GM21825 (cell line): Measurements from ENCODE around the gene GRIN2B.

Experiments
- ATAC-seq: cut with Tn5 transposase; IDR thresholded peaks from one replicate; pipeline ENCODE4 v1.9.1; 2021; ENCODE audit warnings: mild to moderate bottlenecking, moderate library complexity; ENCODE audit not compliant: unreplicated experiment

GRIN2B gene

DNA sequence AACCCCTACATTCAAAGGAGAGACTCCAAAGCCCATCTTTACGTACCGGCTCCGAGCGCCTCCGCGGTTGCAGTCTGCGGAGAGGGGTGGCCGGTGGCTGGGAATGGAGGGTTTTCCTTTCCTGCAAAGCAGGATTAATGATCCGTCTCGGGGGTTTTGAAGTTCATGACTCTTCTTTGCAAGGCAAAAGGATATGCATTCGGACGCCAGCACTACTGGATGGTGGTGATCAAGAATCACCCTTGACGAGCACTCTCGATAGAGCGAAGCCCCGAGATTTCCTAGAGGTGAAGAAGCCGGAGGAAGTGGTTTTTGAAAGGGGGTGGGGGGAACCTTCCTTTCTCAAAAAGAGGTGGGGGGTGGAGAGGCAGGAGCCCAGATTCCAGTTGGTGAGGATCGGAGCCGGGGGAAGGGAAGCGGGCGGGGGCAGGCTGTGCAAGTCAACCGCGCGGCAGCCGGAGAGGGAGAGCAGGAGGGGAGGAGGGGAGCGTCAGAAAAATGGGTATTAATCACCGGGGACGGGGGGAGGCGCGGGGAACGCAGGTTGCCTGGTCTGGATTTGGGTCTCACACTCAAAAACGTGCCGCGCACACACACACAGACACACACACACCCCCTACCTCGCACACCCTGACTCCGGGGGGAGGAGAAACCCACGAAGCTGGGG is at the start of gene GRIN2B:
TSS of gene GRIN2B (minus strand) at position 307 of the 667 bp plus-strand sequence. CDS start 115,394 bp downstream, outside the sequence.
- ATAC-seq = no peak

GRCh38 chr12:14026537-14026936 is 45.1 kb upstream of the GRIN2B start:
- no peak for ATAC-seq

DNA sequence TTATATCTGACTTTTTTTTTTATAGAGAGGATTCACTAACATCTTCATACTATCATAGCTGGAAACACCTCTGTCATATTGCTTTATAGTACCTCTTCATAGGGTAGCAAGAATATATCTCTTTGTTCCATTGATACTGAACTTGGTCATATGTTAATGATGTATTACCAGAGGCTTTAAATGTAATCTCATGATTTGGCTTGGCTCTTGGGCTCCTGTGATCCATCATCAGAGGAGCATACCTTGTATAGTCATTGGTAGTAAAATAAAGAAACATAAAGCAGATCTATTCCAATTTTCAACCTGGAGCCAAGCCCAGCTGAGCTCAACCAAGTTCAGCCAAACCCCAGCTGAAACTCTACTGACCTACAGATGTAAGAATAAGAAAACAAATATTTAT is 43.2 kb upstream of the GRIN2B start:
- ATAC-seq = no peak

DNA sequence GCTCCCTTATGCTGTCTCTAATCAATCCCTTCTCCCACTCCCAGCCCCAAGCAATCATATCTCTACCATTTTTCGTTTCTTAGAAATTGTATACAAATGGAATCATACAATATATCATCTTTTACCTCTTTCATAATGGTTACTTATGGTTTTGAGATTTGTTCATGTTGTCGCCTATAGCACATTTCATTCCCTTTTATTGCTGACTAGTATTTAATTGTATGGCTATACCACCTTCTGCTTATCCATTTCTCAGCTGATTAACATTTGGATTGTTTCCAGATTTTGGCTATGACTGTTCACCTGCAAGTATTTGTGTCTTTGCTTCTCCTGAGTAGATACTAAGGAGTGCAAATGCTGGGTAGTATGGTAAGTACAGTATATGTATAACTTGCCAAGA is 36.7 kb upstream of the GRIN2B start:
- ATAC-seq = no peak

- ATAC-seq = no peak
These were observed 29.6 kb upstream of the GRIN2B start for GRCh38 chr12:14010989-14011388.

DNA sequence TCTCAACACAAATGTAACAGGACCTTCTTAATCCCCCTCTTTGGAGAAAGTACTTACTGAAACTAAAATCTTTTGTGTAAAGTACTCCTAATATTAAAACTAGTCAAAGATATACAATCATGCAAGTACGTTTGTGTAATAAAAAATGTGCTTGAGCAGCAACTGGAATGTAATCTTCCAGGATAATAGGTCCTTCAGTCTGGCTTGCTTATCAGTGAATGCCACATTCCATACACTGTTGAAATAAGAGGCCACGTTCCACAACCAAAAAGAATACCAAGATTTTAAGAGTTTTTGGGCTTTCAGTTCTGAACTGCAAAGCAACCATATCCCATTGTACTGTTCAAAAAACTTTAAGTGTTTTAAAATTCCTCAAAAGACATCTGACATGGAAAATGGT is 26.2 kb upstream of the GRIN2B start:
- ATAC-seq = no peak

- no peak for ATAC-seq
These were observed 11.2 kb upstream of the GRIN2B start for GRCh38 chr12:13992585-13992984.

- no peak for ATAC-seq
These were observed 10.7 kb upstream of the GRIN2B start for GRCh38 chr12:13992106-13992505.

DNA sequence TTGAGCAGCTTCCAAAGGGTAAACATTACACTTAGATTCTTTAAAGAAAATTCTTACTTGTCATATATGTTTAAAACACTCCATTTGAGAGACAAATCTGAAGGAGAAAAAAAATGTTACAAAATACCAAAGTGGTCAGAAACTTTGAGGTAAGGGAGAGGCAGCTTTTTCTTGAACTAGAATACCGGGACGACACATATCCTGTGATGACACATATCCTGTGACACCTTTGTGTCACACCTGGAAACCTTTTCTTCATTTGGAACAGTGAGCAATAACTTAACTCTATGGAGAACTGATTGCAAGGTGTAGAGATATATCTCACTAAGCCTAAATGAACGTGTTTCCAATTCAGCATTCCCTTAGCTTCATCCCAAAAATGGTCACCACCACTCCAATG is 4.6 kb upstream of the GRIN2B start:
- ATAC-seq = no peak

DNA sequence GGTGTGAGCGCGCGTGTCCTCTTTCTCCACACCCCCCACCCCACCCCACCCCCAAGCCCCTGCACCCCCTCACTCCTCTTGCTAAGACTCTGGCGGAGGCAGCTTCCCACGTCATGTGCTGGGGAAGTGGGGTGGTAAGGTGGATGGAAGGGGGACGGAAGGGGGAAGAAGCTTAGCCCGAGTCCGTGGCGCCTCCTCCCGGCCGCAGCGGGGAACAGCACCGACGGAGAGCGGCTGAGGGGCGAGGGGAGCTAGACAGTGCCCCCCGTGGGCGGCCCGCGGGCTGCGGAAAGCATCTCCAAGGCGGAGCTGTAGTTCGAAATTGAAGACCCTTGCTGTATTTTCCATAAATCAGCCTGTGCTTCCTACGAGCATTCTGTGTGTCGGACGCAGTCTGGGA is 588 bp upstream of the GRIN2B start:
- ATAC-seq = no peak

DNA sequence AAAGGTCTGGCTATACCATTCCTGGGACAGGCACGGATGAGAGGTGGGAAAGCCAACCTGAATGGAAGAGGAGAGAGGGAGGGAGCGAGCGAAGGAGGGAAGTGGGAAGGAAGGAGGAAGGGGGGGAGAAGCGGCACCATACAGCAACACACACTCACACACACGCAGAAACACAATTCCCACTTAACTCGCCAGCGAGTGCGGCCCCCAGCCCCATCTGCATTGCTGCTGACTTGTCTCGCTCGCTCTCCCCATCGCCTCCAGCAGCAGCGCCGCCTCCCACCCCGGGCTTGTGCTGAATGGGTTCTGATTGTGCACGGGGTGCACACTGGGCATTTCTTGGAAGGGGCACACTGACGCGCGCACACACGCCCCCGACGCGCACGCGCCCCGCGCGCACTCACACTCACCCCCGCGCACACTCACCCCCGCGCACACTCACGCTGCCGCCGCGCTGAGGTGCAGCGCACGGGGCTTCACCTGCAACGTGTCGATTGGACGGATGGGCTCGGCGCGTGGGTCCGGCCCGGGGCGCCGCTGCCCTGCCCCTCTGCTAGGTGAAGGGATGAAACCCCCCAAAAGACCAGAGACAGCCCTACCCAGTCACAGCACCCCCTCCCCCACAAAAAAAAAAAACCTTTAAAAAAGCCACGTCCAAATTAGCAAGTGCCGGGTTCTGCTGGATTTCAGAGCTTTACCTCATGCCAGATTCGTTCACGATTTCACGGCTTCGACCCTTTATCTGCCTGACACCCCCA is 685 bp downstream of the GRIN2B start:
- no peak for ATAC-seq

DNA sequence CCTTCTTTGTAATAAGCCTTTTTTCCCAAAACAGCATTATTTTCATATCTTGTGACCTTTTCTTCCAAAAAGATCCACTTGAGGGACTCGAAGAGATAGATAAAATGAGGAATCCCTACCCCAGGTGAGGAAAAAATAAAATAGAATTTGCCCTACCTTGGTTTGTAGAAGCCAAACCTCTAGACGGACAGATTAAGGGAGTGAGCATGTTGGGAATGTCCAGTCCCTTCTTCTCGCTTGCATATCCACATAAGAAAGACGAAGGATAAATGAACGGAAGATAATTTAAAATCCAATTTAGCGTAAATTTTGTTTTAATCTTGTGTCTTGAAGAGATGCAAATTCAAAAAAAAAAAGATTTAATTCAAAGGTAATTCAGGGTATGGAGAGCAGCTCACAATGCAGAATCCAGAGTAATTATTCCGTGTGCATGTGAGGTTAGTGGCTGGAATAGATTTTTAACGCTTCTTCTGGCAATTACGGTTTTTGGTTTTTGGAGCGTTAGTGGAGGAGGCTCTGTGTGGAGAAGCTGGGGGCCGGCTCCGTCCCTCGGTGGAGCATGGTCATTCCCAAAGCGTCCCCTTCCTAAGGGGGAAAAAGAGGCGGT is 1.5 kb downstream of the GRIN2B start:
- no peak for ATAC-seq

GRCh38 chr12:13978876-13979275 is 2.5 kb downstream of the GRIN2B start:
- ATAC-seq = no peak

DNA sequence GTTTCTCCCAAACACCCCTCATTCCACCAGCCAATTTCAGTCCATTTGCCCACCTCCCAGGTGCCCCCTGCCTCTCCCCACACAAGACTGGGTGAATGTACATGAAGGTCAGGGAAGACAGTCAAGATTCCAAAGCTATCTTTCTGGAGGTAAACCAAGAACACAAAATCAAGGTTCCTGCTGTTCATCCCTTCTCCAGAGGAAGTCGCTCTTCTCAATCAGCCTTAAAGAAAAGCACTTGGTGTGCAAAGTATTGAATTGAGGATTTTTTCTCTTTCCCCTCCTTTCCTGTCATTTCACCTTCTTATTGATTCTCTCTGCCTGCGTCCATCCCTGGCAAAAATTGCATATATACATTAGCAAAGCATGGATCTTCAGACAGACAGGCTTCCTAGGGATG is 4.5 kb downstream of the GRIN2B start:
- ATAC-seq = no peak

DNA sequence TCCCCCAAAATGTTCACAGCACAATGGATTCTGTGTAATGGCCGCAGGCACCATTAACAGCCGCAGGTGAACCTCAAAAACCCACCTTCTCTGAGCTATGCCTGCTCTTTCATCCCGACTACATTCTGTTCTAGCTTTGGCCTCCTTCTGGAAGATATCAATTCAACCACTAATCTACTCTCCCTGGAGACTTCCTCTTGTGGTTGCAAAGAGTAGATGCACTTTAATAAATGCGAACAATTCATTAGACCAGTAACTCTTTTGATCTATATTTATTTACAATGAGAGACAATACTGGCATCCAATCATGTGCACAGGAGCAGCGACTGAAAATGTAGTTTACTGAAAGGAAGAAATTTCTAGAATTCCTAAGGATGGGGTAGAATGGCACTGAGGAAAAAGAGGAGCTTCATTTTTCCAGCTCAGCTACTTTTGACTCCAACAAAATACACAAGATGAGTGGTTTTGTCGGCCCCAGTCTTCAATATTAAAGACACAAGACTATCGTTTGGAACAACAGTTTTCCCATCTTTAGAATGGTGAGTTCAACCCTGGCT is 5.3 kb downstream of the GRIN2B start:
- no peak for ATAC-seq

DNA sequence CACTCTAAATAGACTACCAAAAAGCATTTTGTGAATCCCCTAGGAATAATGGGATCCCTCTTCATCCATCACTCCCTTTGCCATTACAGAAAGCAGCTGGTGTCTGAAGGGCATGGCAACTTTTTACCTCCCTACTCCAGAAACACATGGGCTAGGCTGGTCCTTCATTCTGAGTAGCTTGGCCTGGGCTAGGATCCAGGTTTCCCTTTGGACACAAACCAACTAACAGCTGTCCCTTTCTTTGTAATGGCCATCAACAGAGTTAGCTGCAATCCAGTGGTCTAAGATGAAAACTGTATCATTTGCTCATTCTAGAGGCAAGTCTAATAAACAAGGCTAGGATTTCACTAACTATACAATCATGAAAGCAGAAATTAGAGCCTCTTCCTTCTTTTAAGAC is 7.4 kb downstream of the GRIN2B start:
- no peak for ATAC-seq

- ATAC-seq = no peak
These were observed 10.6 kb downstream of the GRIN2B start for GRCh38 chr12:13970803-13971202.

DNA sequence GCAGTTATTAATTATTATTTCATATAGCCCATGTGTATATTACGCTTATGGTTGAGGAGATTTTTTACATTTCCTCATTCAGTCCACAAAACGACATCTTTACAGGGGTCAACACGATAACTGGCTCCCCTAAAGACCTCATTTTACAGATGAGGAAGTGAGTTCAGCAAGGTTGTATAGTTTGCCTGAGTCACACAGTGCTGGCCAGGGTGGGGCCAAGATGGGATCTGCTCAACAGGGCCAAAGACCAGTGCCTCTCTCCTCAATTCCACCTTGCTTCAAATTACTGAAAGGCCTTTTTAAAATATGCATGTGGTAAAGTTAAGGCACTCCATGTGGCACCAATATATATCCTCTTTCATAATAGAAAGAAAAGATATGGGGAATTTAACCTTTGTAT is 13.1 kb downstream of the GRIN2B start:
- ATAC-seq = no peak

- no peak for ATAC-seq
These were observed 16.7 kb downstream of the GRIN2B start for GRCh38 chr12:13964666-13965065.

GRCh38 chr12:13962699-13963098 is 18.7 kb downstream of the GRIN2B start:
- no peak for ATAC-seq

DNA sequence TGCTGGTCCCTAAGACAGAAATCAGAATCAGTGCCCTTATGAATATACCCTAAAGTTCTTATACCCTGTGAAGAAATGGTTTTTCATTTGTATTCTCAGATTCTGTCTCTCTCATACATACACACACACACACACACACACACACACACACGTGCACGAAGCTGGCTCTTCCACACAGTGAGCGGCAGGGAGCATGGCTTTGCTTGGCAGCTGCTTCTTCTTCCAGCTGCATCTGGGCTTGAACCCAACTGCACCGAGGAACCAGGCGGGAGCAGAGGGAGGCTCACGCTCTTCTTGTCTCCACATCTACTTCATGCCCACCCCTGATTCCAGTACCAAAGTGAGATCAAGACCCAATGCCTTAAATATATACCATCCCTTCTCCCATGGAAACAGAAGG is 19.4 kb downstream of the GRIN2B start:
- ATAC-seq = no peak
